ENCODE data around the gene GRPR. TPM values are rescaled to one million over a fixed set of nuclear protein-coding genes. Genes with fewer than 3 reads are reported as not detected.

The GRPR gene
- total RNA-seq = not detected in 2 replicates

GRCh38 chrX:16123222-16123786 is at the start of gene GRPR:
GRPR (plus strand) TSS chrX:16123565; CDS start chrX:16123954, 389 bp downstream.

GRCh38 chrX:16167181-16167580 is 43.8 kb downstream of the GRPR start, which contains the start of gene MAGEB17:
MAGEB17 (plus strand) TSS chrX:16167481; CDS start chrX:16170383, 2,902 bp downstream.

Other genes starting within 250 kb of the GRPR start
- not detected in 2 replicates for gene MAGEB17, start 43.9 kb downstream of the GRPR start, total RNA-seq

Measured in myometrial cell (primary cell).